K562 (cell line): ENCODE measurements around the gene OR2AG1. TPM values are rescaled to one million over a fixed set of nuclear protein-coding genes. Genes with fewer than 3 reads are reported as not detected.

ENCODE experiments used
- ARID3A ChIP-seq: IDR thresholded peaks from 2 replicates; pipeline ENCODE4 v1.6.1; 2012; ENCODE audit warnings: low read depth, low read length, improper control_type of control experiment, borderline replicate concordance
- ATF1 ChIP-seq, 2 experiments: fragments of 450-650 bp in 1 of 2; IDR thresholded peaks; 2 replicates each; pipeline ENCODE4 v1.6.1; 2016; ENCODE audit warnings: missing compliant biosample characterization in 1 of 2, missing genetic modification characterization in 1 of 2
- BMI1 ChIP-seq: fragments of 150-350 bp; IDR thresholded peaks from 2 replicates; pipeline ENCODE4 v1.6.1; 2014; ENCODE audit warnings: low read length
- CBX5 ChIP-seq: IDR thresholded peaks from 2 replicates; pipeline ENCODE4 v1.6.1; 2014; ENCODE audit warnings: low read depth, borderline replicate concordance
- CC2D1A ChIP-seq: fragments of 450-650 bp; IDR thresholded peaks from 2 replicates; pipeline ENCODE4 v1.6.1; 2017; ENCODE audit warnings: mild to moderate bottlenecking
- ELF4 ChIP-seq: fragments of 450-650 bp; formaldehyde crosslinking; IDR thresholded peaks from 2 replicates; pipeline ENCODE4 v1.4.0; 2022; ENCODE audit warnings: missing genetic modification characterization
- EP300 ChIP-seq: IDR thresholded peaks from 2 replicates; pipeline ENCODE4 v1.6.1; 2012; ENCODE audit warnings: low read length, improper control_type of control experiment
- ETV5 ChIP-seq: sonication (generic); formaldehyde crosslinking; IDR thresholded peaks from 2 replicates; pipeline ENCODE4 v1.4.0; 2020; ENCODE audit warnings: low read depth, mild to moderate bottlenecking, missing genetic modification reagents
- FOXJ3 ChIP-seq: sonication (generic); formaldehyde crosslinking; IDR thresholded peaks from 2 replicates; pipeline ENCODE4 v1.4.0; 2020; ENCODE audit warnings: mild to moderate bottlenecking, missing genetic modification reagents
- MCM2 ChIP-seq: fragments of 450-650 bp; IDR thresholded peaks from 2 replicates; pipeline ENCODE4 v1.6.1; 2017; ENCODE audit warnings: low read depth, mild to moderate bottlenecking
- NEUROD1 ChIP-seq: fragments of 150-350 bp; IDR thresholded peaks from 2 replicates; pipeline ENCODE4 v1.6.1; 2014; ENCODE audit warnings: borderline replicate concordance, low read length, low read depth; ENCODE audit not compliant: partially characterized antibody
- NFRKB ChIP-seq: fragments of 450-650 bp; IDR thresholded peaks from 2 replicates; pipeline ENCODE4 v1.6.1; 2016; ENCODE audit warnings: low read depth
- NR0B1 ChIP-seq: fragments of 450-650 bp; IDR thresholded peaks from one replicate; pipeline ENCODE4 v1.6.1; 2018; ENCODE audit warnings: mild to moderate bottlenecking, moderate library complexity; ENCODE audit not compliant: partially characterized antibody
- PKNOX1 ChIP-seq: fragments of 450-650 bp; IDR thresholded peaks from 2 replicates; pipeline ENCODE4 v1.6.1; 2016
- PYGO2 ChIP-seq: fragments of 450-650 bp; IDR thresholded peaks from 2 replicates; pipeline ENCODE4 v1.6.1; 2016; ENCODE audit warnings: mild to moderate bottlenecking, missing genetic modification characterization, moderate library complexity, missing compliant biosample characterization
- RBFOX2 ChIP-seq: fragments of 200-400 bp; formaldehyde crosslinking; IDR thresholded peaks from 2 replicates; pipeline ENCODE4 v1.6.1; 2017; ENCODE audit warnings: low read depth, mild to moderate bottlenecking, low read length, moderate library complexity
- SP2 ChIP-seq: IDR thresholded peaks from 2 replicates; pipeline ENCODE4 v1.6.1; 2011; ENCODE audit warnings: mild to moderate bottlenecking, low read depth, low read length, moderate library complexity; ENCODE audit not compliant: poor library complexity, severe bottlenecking; ENCODE audit errors: extremely low read depth
- TAF7 ChIP-seq: fragments of 450-650 bp; IDR thresholded peaks from 2 replicates; pipeline ENCODE4 v1.6.1; 2016; ENCODE audit warnings: missing genetic modification characterization, missing compliant biosample characterization
- YY1 ChIP-seq, 3 experiments: IDR thresholded peaks; 2 replicates each; pipeline ENCODE4 v1.6.1; 2011; ENCODE audit warnings: low read length in 2 of 3, mild to moderate bottlenecking in 2 of 3, moderate library complexity in 2 of 3, borderline replicate concordance in 1 of 3, control low read depth in 1 of 3, low read depth in 1 of 3; ENCODE audit not compliant: insufficient read depth in 3 of 3, insufficient replicate concordance in 2 of 3, control insufficient read depth in 1 of 3, insufficient read length in 1 of 3; ENCODE audit errors: extremely low read depth in 1 of 3
- ZKSCAN3 ChIP-seq: fragments of 250-450 bp; sonication (Bioruptor Pico); IDR thresholded peaks from 2 replicates; pipeline ENCODE4 v1.4.0; 2020
- ZNF316 ChIP-seq: fragments of 450-650 bp; IDR thresholded peaks from 2 replicates; pipeline ENCODE4 v1.6.1; 2016
- ZNF436 ChIP-seq: fragments of 250-450, 450-650 bp; sonication (Bioruptor Pico); formaldehyde crosslinking; IDR thresholded peaks from 2 replicates; pipeline ENCODE4 v1.7.0; 2020; ENCODE audit warnings: mild to moderate bottlenecking
- ZNF696 ChIP-seq: fragments of 250-450 bp; sonication (Bioruptor Pico); conservative IDR thresholded peaks from 2 replicates; pipeline ENCODE4 v1.4.0; 2020; ENCODE audit warnings: mild to moderate bottlenecking, moderate library complexity
- polyA plus RNA-seq, 8 experiments: library from polyadenylated mRNA; depleted of rRNA in 4 of 8; stranded (reverse) in 5 of 8; unstranded in 3 of 8; fragments of >200 nt; fragmentation: Nextera tagmentation in 2 of 8; fragmentation: Illumina TruSeq in 1 of 8; extraction: Ambion mirVana in 2 of 8; extraction: Trizol in 1 of 8; gene quantifications; 2 replicates each; pipeline versions ENCODE4 v1.2.1 to v1.2.3, GENCODE V29; 2011 to 2014; ENCODE audit warnings: inconsistent platforms in 1 of 8, missing spikeins in 1 of 8
- total RNA-seq, 7 experiments: library from RNA; depleted of rRNA in 6 of 7; stranded (reverse); fragments of >200 nt in 6 of 7; fragmentation: Illumina TruSeq in 2 of 7; extraction: Trizol in 2 of 7; gene quantifications; 2 replicates each; pipeline versions ENCODE4 v1.2.1 to v1.2.3, GENCODE V29; 2011 to 2021; ENCODE audit warnings: low replicate concordance in 1 of 7
- TF ChIP-seq, protein P1 (sequence below), 2 experiments: fragments of 450-650 bp; IDR thresholded peaks; 2 replicates each; pipeline ENCODE4 v1.6.1; 2016

Gene OR2AG1
- total and polyA plus RNA-seq, 9 of the 15 experiments (the other 6 are each of a cell fraction or from before 2014, with no cell fraction given) = 0.05 to 0.11 (median 0.07) TPM; not detected in 5

DNA sequence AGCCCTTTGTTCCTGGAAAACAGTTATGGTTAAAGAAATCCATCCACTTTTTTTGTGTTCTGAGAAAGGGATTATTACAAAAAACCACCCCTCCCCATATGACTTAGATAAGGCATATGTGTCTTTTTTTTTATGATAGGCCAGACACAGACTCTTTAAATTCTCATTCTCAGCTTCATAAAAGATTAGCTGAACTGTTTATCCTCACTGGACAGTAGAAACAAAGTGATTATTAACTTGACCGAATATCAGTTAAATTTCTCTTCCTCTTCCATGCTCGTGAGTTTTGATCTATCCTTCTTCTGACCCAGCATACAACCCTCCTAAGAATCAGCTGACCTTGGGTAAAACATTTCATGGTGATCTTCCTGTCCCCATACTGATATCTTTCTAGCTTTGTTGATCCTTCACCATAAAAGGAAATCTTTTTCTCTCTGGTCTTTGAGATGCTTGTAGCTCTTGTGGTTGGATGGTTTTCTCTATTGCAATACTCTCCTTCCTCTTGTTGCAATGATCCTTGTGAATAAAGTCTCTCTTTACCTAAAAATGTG lies 37.3 kb upstream of the OR2AG1 start (continued):
- TF ChIP-seq NFRKB (0 out of 2 replicates have a peak, but pooled peaks have one; percentile 9), EP300 (peak; percentile 58), ELF4 (CRISPR knock-in tag) (no peak), ARID3A (peak; percentile 45; the same call in 1 of the 2 replicates), CC2D1A (peak; percentile 71; the same call in 1 of the 2 replicates), BMI1 (no peak), CBX5 (no peak), ZNF316 (peak; percentile 55), SP2 (no peak), TAF7 (no peak), NEUROD1 (no peak), ZNF696 (CRISPR knock-in tag) (no peak), ETV5 (no peak), RBFOX2 (no peak), PYGO2 (no peak), FOXJ3 (no peak), NR0B1 (no peak), YY1 (IDR thresholded peaks at IDR 0.05; ENCODE audit: borderline replicate concordance in 1 of 3, control insufficient read depth in 1 of 3, extremely low read depth in 1 of 3, insufficient read depth in 3 of 3, insufficient read length in 1 of 3, insufficient replicate concordance in 2 of 3, low read depth in 1 of 3, low read length in 2 of 3) (no peak), PKNOX1 (no peak), ATF1 (CRISPR knock-in tag; IDR thresholded peaks at IDR 0.05) (no peak), ATF1 (tag; IDR thresholded peaks at IDR 0.05) (no peak), MCM2 (no peak), ZKSCAN3 (no peak), ZNF436 (CRISPR knock-in tag) (no peak)
- TF ChIP-seq, protein P1, sequence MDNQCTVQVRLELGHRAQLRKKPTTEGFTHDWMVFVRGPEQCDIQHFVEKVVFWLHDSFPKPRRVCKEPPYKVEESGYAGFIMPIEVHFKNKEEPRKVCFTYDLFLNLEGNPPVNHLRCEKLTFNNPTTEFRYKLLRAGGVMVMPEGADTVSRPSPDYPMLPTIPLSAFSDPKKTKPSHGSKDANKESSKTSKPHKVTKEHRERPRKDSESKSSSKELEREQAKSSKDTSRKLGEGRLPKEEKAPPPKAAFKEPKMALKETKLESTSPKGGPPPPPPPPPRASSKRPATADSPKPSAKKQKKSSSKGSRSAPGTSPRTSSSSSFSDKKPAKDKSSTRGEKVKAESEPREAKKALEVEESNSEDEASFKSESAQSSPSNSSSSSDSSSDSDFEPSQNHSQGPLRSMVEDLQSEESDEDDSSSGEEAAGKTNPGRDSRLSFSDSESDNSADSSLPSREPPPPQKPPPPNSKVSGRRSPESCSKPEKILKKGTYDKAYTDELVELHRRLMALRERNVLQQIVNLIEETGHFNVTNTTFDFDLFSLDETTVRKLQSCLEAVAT (IDR thresholded peaks at IDR 0.05) = 0 out of 4 replicates have a peak, but pooled peaks of 1 of the 2 experiments have one; percentile 34
